IPS DF 19.7 (cell line): ENCODE data around the gene SCYGR7.

Experiments
- DNase-seq: peaks from one replicate; pipeline ENCODE4 v3.0.0-alpha.2; 2013; ENCODE audit warnings: low read depth, low spot score

SCYGR7 gene

DNA sequence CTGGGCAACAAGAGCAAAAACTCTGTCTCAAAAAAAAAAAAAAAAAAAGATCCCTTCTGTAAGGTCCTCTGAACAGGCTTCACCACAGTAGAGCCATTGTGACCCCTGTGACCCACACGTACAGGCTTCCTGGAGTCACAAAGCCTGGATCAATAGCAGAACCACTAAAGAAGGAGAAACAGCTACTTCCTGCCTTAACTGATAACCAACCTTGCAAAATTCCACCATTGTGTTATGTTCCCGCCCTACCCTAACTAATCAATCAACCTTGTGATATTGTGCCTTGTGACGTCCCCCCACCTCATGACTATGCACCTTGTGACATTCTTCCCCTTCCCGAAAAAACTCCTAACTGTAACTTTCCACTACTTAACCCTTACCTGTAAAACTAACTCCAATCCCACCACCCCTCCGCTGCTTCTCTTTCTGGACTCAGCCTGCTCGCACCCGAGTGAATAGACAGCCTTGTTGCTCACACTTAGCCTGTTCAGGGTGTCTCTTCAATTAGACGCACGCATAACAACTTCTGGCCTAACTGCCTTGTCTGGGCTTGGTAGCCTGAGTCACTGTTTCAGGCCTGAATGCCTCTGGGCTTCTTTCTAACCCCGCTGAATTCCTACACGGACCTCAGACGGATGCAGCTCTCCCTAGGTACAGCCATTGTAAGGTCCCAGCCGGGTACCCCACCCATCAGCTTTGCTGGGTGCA, 31.4 kb downstream of the SCYGR7 start:
- no peak for DNase-seq

DNA sequence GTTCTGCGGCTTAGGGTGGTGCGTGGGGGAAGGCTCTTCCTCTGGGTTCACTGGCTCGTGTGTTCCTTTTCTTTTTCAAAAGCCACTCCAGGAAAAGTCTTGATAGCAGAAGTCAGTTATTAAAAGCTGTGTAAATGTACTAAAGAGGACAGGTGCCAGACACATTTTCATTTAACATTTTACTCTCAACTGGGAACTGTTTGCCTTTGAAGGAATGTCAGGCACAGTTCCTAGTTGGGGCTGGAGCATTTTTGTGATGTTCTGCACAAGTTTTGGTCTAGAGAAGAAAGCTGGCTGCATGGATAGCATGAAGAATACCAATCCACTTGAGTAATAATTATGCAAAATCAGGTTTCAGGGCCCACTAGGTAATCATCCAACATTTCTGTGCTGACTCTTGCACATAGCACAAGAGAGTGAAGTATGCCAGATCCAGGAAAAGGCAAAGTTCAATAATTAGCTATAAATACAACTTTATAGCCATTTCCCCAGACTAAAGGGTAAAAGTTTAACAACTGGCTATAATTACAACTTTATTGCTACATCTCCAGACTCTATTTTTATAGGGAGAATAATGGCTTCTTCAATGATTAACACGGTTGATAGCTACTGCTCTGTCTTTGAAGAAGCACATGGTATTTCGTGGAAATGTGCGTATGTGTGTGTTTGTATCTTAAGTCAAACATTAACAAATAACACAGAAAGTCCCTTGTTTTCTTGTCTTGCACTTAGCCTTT, 33.8 kb downstream of the SCYGR7 start:
- no peak for DNase-seq

- no peak for DNase-seq
Observed at GRCh38 chr2:227765788-227766372, 37.7 kb downstream of the SCYGR7 start.

GRCh38 chr2:227766373-227766883, 38.3 kb downstream of the SCYGR7 start:
- no peak for DNase-seq

GRCh38 chr2:227767830-227768229, 39.7 kb downstream of the SCYGR7 start:
- no peak for DNase-seq

- no peak for DNase-seq
Observed at GRCh38 chr2:227772197-227772661, 44.1 kb downstream of the SCYGR7 start.

GRCh38 chr2:227772932-227773331, 44.8 kb downstream of the SCYGR7 start:
- no peak for DNase-seq

GRCh38 chr2:227774011-227774624, 46.0 kb downstream of the SCYGR7 start:
- DNase-seq, result no peak

DNA sequence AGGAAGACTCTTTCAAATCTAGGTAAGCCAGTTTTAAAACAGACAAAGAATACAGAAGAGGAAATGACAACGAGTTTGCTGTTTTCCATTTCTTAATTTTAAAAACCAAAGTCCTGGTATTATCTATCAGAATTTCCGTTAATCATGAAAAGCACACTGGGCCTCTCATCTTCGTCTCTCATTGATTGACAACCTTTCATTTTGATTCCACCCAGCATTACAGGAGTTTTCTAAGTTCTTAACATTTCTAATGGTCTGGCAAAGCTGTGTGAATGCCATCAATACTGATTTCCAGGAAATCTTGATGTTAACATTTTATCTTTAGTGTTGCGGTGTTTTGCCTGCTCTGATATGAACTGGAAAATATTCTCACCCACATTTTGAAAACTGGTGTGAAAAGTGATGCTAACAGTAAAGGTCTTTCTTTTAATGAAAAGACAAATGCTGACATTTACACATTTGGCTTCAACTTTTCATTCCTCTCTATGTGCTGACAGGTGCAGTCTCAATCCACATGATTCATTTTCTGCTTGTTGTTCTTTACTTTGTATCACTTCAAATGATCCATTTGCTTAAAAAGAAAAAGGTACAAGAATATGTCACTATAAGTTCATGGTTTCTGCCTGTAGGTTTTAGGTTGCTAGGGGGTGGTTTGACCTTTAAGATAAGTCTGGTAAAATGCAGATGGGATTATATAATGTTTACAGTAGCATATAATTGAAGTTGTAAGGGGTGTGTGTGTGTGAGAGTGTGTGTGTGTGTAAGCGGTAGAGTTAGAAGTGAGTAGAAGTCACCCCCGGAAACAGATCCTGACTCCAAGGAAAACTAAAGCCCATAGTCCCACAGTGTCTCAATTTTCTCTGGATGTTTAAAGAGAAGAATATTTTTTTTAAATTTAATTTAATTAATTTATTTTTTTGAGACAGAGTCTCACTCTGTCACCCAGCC, 47.0 kb downstream of the SCYGR7 start:
- no peak for DNase-seq
